Keratinocyte (primary cell): ENCODE results near the gene NOX4. TPM values are rescaled to one million over a fixed set of nuclear protein-coding genes. Genes with fewer than 3 reads are reported as not detected.

ENCODE experiments used
- DNase-seq: peaks from one replicate; pipeline ENCODE4 v3.0.0-alpha.2; 2011; ENCODE audit warnings: low read depth, missing footprints, low spot score
- FAIRE-seq: peaks from 2 replicates; lab custom pipeline; 2011; peaks lifted over from hg19 to GRCh38; lab: Jason Lieb, UNC
- H2AFZ ChIP-seq: 2 replicates; pipeline ENCODE4 v1.6.0; 2012; ENCODE audit warnings: low read length, control low read depth, inconsistent platforms; ENCODE audit not compliant: control insufficient read depth
- H3K27ac ChIP-seq: 2 replicates; pipeline ENCODE4 v1.5.1; 2011; ENCODE audit warnings: low read length; ENCODE audit not compliant: control insufficient read depth, insufficient read depth
- H3K27me3 ChIP-seq: 3 replicates; pipeline ENCODE4 v1.6.0; 2011; ENCODE audit warnings: low read length; ENCODE audit not compliant: control insufficient read depth, insufficient read depth; ENCODE audit errors: extremely low read depth
- H3K36me3 ChIP-seq, 2 experiments: 2 replicates in 1 of 2; 3 replicates in 1 of 2; pipeline ENCODE4 v1.5.1; 2011; ENCODE audit warnings: low read length in 2 of 2, mild to moderate bottlenecking in 1 of 2; ENCODE audit not compliant: control insufficient read depth in 2 of 2, insufficient read depth in 2 of 2; ENCODE audit errors: extremely low read depth in 1 of 2
- H3K4me1 ChIP-seq: 3 replicates; pipeline ENCODE4 v1.5.1; 2011; ENCODE audit warnings: low read length; ENCODE audit not compliant: control insufficient read depth, insufficient read depth; ENCODE audit errors: extremely low read depth
- H3K4me2 ChIP-seq: 3 replicates; pipeline ENCODE4 v1.6.0; 2011; ENCODE audit warnings: low read depth, low read length; ENCODE audit not compliant: control insufficient read depth, insufficient read depth; ENCODE audit errors: extremely low read depth
- H3K4me3 ChIP-seq, 3 experiments: fragments of 200-600 bp in 1 of 3; sonication (generic) in 1 of 3; 2 replicates in 2 of 3; 3 replicates in 1 of 3; pipeline ENCODE4 v1.5.1; 2011 to 2016; ENCODE audit warnings: low read length in 3 of 3, mild to moderate bottlenecking in 3 of 3, control low read depth in 2 of 3, inconsistent platforms in 1 of 3, low read depth in 1 of 3, mixed read lengths in 1 of 3, mixed run types in 1 of 3, moderate library complexity in 1 of 3; ENCODE audit not compliant: control insufficient read depth in 2 of 3, insufficient read depth in 2 of 3; ENCODE audit errors: extremely low read depth in 1 of 3
- H3K79me2 ChIP-seq: 2 replicates; pipeline ENCODE4 v1.6.0; 2012; ENCODE audit warnings: low read length; ENCODE audit not compliant: control insufficient read depth, insufficient read depth
- H3K9ac ChIP-seq: 3 replicates; pipeline ENCODE4 v1.6.0; 2011; ENCODE audit warnings: low read length; ENCODE audit not compliant: control insufficient read depth, insufficient read depth; ENCODE audit errors: extremely low read depth
- H3K9me1 ChIP-seq: 3 replicates; pipeline ENCODE4 v1.6.0; 2011; ENCODE audit warnings: low read length; ENCODE audit not compliant: control insufficient read depth, insufficient read depth; ENCODE audit errors: extremely low read depth
- H3K9me3 ChIP-seq: 2 replicates; pipeline ENCODE4 v1.5.1; 2012; ENCODE audit warnings: low read depth, low read length; ENCODE audit not compliant: control insufficient read depth
- H4K20me1 ChIP-seq: 3 replicates; pipeline ENCODE4 v1.6.0; 2011; ENCODE audit warnings: low read length; ENCODE audit not compliant: control insufficient read depth, insufficient read depth; ENCODE audit errors: extremely low read depth
- CTCF ChIP-seq, 3 experiments: IDR thresholded peaks in 1 of 3; conservative IDR thresholded peaks in 1 of 3; optimal IDR thresholded peaks in 1 of 3; 2 replicates in 2 of 3; 3 replicates in 1 of 3; pipeline versions ENCODE3 to v1.5.1; 2011; ENCODE audit warnings: low read length in 3 of 3, mild to moderate bottlenecking in 3 of 3, moderate library complexity in 2 of 3, control low read depth in 1 of 3, inconsistent platforms in 1 of 3; ENCODE audit not compliant: insufficient read depth in 2 of 3; ENCODE audit errors: extremely low read depth in 1 of 3
- EZH2 ChIP-seq: IDR thresholded peaks from one replicate; pipeline ENCODE4 v1.6.1; 2012; ENCODE audit warnings: inconsistent platforms, mild to moderate bottlenecking, low read length, moderate library complexity
- dilution Hi-C: fragments of 300-500 bp; cut with MboI; formaldehyde crosslinking; loops from one replicate; pipeline ENCODE4 v1.7.0; 2020; ENCODE audit warnings: low sequenced_read_pairs; ENCODE audit not compliant: extremely low pct_ligation_motif_present
- polyA plus RNA-seq, 5 experiments: library from polyadenylated mRNA; depleted of rRNA in 3 of 5; stranded (reverse) in 3 of 5; stranded (forward) in 1 of 5; unstranded in 1 of 5; fragments of >200 nt; gene quantifications; 1 replicate in 1 of 5; 2 replicates in 3 of 5; 3 replicates in 1 of 5; pipeline versions ENCODE4 v1.2.1 to v1.2.3, GENCODE V29; 2011 to 2012; ENCODE audit warnings: missing spikeins in 2 of 5, low read depth in 1 of 5, low replicate concordance in 1 of 5

NOX4 gene
- polyA plus RNA-seq, 1 donor (not counting 4 experiments of a cell fraction or from before 2014, with no cell fraction given), result not detected

- DNase-seq (no peak), FAIRE-seq (no peak)
- H3K27me3 ChIP-seq, result no peaks in the 10 kb centered on the region
- H3K79me2 ChIP-seq, result no peaks in the 10 kb centered on the region
- H3K9ac ChIP-seq, result no peak overlapping the region
- H3K36me3 ChIP-seq, result no peaks in the 10 kb centered on the region
- H4K20me1 ChIP-seq, result no peaks in the 10 kb centered on the region
- no peak for TF ChIP-seq CTCF (optimal IDR thresholded peaks at IDR 0.05 in 1 of 3, IDR thresholded peaks at IDR 0.05 in 1 of 3, conservative IDR thresholded peaks at IDR 0.05 in 1 of 3; ENCODE audit: extremely low read depth in 1 of 3, insufficient read depth in 2 of 3, low read length in 3 of 3)
- TF ChIP-seq EZH2, result no peak
- H3K9me1 ChIP-seq, result no peaks in the 10 kb centered on the region
- H3K4me2 ChIP-seq, result no peak overlapping the region
- H2AFZ ChIP-seq, result no peak overlapping the region
- no peak overlapping the region for H3K4me3 ChIP-seq
- no peaks in the 10 kb centered on the region for H3K9me3 ChIP-seq
- H3K4me1 ChIP-seq, result no peaks in the 10 kb centered on the region
- H3K27ac ChIP-seq, result no peak overlapping the region
- dilution Hi-C loops, result no loop called here
These were observed 49.6 kb downstream of the NOX4 start for GRCh38 chr11:89441606-89442005.

- FAIRE-seq (no peak), DNase-seq (no peak)
- peak in 1 of 3 experiments; percentile 35 for TF ChIP-seq CTCF (optimal IDR thresholded peaks at IDR 0.05 in 1 of 3, IDR thresholded peaks at IDR 0.05 in 1 of 3, conservative IDR thresholded peaks at IDR 0.05 in 1 of 3; ENCODE audit: extremely low read depth in 1 of 3, insufficient read depth in 2 of 3, low read length in 3 of 3)
- TF ChIP-seq EZH2, result no peak
- H3K9me3 ChIP-seq, result no peaks in the 10 kb centered on the region
- dilution Hi-C loops, result no loop called here
- H2AFZ ChIP-seq, result no peak overlapping the region
- H3K9me1 ChIP-seq, result no peaks in the 10 kb centered on the region
- H3K9ac ChIP-seq, result no peak overlapping the region
- H4K20me1 ChIP-seq, result no peaks in the 10 kb centered on the region
- H3K4me2 ChIP-seq, result no peak overlapping the region
- H3K4me3 ChIP-seq, result no peak overlapping the region
- no peaks in the 10 kb centered on the region for H3K4me1 ChIP-seq
- no peak overlapping the region for H3K27ac ChIP-seq
- H3K79me2 ChIP-seq, result no peaks in the 10 kb centered on the region
- H3K27me3 ChIP-seq, result no peaks in the 10 kb centered on the region
- H3K36me3 ChIP-seq, result no peaks in the 10 kb centered on the region
These were observed 53.9 kb downstream of the NOX4 start for GRCh38 chr11:89437317-89437716.
